ENCODE measurements around the gene ST6GAL2.

ST6GAL2 gene, protein sequence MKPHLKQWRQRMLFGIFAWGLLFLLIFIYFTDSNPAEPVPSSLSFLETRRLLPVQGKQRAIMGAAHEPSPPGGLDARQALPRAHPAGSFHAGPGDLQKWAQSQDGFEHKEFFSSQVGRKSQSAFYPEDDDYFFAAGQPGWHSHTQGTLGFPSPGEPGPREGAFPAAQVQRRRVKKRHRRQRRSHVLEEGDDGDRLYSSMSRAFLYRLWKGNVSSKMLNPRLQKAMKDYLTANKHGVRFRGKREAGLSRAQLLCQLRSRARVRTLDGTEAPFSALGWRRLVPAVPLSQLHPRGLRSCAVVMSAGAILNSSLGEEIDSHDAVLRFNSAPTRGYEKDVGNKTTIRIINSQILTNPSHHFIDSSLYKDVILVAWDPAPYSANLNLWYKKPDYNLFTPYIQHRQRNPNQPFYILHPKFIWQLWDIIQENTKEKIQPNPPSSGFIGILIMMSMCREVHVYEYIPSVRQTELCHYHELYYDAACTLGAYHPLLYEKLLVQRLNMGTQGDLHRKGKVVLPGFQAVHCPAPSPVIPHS

DNA sequence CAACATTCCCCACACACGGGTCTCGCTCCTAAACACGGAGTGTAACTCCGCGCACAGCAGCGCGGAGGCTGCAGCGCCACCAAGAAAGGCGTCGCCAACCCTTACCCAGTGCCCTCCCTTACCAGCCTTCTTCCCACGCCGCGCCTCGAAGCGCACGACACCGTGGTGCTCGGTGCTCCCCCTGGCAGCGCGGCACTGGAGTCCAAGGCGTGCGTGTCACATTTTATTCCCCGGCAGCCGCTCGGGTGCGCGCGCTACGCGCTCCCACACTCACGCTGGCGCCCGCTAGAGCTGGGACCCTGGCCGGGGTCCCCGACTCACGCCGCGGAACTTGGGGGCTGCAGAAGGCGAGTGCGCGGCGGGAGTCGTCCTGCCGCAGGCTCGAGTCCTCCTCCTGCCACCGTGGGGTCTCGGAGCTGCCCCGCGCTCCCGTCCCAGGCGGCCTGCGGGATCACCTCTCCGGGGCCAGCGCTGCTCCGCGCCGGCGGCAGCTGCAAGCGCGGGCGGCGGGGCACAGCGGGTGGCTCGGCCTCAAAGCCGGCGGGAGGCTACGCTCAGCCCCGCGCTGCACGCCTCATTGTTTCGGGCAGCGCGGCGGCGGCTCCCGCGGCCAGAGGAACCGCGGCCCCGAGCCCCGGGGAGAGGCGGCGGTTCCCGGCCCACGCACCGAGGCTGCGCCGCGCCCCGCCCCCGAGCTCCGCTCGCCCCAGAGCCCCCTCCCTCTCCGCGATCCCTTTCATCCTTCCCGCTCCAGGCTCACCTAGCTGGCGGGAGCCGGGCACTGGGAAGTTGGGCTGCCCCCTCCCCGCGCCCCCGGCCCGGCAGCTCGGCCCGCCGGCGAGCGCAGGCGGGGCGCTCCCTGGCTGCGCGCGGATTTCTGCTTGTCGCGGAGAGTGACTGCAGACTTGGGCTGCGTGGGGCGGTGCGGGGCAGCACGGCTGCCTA, at the start of gene ST6GAL2:
TSS of gene ST6GAL2 (minus strand) at position 197 of the 945 bp plus-strand sequence. CDS start 42,190 bp downstream, outside the sequence.
- no peak for DNase-seq

DNA sequence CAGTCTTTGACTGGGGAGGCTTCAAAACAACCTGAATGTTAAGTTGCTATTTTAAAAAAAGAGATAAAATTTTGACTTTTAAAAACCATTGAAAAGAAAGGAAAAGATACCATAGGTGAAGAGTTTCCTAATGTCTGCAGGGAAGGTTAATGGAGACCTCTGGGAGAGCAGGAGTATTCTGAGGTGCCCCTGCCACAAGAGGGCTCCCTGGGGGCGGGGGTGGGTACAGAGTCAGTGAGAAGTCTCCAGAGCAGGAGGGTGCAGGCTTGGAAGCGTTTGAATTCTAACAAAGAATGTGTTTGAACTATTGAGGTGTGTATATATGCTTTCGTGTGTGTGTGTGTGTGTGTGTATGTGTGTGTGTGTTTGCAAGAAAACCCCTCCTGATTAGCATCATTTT, 46.7 kb upstream of the ST6GAL2 start:
- DNase-seq = no peak

DNA sequence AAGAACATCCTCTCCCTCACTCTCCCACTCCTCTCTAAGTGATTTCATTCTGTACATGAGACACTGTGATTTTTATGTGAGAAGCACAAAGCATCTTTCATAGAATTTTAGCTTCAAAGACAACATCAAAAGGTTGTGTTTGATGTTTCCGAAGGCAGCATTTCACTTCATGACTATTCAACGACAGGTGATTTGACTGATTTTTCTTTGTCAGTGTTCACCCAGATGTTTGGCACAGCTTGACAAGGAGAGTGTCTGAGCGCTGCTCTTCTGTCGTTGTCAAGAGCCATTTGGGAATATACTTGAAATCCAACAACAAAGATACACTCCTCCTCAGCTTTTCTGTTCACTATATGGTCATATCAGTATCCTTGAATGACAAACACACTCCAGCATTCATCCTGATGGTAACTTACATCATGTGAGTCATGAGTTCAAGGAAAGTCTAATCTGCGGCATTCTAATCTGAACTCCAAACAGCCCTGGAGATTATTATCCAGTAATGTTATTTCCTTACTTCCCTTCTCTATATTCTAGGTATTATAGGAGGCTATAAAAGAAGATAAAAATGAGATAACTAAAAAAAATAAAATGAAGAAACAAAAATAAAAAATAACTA, 45.9 kb upstream of the ST6GAL2 start:
- DNase-seq = no peak

DNA sequence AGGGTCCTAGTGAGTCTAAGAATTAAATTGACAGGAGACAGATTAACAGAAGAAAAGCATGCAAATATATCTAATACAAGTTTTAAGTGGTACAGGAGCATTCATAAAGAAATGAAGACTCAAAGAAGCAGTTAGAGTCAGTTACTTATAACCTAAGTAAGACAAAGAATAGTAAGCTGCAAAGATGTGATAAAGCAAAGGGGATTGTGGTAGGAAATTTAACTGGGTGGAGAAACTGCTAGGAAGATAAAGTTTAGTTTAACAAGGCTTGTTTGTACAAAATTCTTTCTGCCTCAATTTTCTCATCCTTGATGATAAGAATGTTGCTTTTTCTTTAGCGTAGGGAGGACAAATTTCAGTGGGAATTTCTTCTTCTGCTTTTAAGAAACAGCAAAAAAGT, 35.5 kb upstream of the ST6GAL2 start:
- DNase-seq = no peak

DNA sequence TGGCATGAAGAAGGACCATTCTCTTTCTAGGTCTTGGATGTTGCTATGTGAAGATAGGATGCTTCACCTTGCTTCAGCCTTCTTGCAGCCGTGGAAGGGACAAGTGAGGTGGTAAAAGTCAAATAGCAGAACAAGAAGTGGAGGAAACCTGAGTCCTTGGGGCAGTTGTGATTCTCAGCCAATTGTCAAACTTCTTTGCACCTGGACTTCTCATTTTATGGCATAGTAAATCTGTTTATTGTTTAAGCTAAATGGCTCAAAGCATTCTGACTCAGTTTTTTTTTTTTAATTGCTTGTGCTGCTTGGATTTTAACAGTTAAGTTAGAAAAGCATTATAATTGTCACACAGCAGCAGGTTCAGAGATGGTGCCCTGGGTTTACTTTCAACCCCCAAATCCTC, 33.0 kb upstream of the ST6GAL2 start:
- no peak for DNase-seq

DNA sequence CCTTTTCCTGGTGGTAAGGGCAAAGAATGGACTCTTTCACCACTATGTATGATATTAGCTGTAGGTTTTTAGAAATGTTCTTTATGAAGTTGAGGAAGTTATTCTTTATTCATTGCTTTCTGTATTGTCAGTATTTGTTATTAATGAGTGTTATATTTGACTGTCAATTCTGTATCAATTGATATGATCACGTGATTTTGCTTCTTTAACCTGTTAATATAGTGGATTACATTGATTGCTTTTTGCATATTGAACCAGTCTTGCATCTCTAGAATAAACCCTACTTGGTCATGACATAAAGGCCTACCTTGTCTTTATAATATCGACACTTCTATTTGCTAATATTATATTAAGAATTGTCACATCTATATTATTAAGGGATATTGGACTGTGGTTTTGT, 18.3 kb upstream of the ST6GAL2 start:
- DNase-seq = no peak

DNA sequence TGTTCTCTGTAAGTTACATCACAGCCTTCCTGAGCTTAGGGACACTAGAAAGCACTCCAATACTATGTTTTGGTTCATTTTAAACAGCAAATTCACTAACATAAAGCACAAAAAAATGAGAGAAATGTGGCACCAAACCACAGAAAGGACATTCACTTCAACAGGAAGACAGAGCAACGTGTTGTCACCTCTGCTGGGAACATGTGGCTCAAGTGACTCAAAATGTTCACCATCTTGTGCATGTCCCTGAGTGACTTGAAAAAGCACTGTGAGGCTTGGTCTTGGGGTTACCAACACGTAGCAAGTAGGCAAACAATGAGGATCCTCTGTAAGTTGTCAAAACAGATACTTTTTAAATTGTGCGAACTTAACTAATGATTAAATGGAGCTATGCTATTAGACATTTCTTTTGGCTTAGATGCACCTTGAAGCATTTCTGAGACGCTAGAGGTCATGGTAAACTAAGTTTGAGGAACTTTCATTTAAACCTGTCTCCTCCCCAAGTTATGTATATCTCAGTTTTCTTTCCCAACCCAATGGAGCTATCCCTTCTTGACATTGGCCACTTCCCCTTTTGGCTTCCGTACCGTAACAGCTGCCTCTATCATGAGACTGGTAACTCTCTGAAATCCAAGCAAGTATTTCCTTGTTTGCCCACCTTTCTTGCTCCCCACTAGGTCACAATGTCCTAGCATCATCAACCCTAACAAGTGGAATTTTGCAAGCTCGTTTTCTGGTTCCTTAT, 14.0 kb upstream of the ST6GAL2 start:
- DNase-seq = no peak

DNA sequence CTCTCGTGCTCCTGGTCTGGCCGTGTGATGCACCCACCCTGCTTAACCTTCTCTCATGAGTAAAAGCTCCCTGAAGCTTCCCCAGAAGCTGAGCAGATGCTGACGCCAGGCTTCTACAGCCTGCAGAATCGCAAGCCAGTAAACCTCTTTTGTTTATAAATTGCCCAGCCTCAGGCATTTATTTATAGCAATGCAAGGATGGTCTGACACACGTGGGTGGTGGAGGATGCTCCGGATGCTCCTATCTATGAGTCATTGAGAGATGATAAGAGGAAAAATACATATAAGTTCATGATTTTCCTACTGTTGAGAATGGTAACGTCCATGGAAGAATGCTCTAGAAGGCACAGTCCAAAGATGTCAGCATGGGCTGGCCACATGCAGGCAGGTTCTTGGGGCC, 8.6 kb upstream of the ST6GAL2 start:
- DNase-seq = no peak

DNA sequence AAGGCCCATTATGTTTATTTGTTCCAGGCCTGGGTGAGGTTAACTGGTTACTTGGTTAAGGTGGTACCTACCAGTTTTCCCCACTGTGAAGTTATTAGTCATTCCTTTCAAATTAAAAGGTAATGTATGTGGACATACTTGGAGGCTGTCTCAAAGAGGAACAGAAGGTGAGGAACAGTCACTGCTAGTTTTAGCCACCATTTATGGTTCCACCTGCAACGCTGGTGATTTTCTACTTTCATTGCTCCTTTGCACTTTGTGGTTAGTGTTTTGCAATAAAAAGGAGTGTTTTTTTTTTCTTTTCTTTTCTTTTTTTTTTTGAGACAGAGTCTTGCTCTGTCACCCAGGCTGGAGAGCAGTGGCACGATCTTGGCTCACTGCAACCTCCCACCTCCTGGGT, 6.1 kb upstream of the ST6GAL2 start:
- no peak for DNase-seq

DNA sequence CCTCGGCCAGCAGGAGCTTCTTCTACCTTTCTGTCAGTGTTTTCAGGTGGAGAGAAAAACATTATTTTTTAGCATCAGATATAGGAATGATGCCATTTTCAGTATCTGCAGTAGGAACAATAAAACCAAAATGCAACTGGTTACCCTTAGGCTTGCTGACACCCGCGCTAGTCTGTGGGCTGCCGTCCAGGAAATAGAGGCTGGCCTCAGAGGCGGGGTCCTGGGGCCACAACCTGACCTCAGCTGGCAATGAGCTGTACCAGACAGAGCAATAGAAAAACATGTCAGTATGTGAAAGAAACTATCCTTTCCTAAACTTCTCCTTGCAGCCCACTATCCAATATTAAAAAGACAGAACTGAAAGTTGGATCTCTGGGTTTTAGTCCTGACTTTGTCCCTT, 4.6 kb upstream of the ST6GAL2 start:
- DNase-seq = no peak

DNA sequence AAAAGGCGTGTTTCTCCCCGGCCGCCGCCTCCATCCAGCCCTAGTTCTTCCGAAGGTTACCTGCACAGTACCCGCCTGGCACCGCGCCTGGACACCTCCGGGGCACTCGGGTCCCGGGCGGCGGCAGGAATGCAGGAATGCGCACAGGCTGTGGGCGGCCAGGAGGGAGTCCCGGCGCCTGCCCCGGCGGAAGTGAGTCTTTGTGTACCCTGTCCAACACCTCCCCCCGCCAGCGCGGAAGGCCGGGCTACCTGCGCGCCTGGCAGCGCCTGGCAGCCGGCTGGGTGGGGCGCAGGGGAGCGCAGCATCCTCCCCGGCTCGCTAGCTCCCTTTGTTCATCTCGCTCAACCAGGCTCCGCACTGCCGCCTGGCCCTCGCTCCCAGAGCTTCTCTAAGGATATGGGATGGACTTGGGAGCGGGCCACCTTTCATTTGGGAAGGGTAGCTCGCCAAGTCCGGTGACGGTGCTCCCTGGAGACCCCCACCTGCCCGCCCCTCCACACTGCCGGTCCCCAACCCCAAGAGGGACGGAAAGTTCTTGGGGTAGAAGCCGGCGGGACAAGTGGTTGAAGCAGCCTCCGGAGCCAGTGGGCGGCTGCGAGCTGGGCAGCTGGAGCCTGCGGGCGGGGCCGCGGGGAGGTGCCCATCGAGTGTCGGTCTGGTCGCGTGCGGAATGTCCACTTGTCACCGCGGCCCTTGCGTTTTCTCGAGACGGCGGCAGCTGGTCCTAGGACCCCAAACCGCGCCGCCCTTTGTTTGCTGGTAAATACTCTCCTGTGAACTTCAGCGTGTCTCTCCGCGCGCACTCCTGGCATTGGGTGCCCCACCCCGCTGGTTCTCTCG, 1.2 kb upstream of the ST6GAL2 start:
- DNase-seq = no peak

DNA sequence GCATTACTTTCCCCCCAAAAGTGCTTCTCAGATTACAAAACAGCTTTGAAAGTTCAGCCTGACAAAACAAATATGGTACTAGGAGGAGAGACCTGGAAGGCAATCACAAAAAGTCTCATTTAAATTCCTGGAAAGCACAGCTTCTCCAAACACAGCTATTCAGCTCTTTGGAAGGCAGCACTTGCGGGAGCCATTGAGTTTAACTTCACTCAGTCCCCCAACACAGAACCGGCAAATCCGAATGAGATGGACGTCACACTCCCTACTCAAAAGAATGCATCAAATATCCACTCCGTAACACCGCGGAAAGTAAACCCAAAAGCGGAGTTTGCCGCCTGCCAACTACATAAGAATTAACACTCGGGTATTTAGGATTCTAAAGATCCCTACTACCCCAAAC, 638 bp downstream of the ST6GAL2 start:
- DNase-seq = no peak

DNA sequence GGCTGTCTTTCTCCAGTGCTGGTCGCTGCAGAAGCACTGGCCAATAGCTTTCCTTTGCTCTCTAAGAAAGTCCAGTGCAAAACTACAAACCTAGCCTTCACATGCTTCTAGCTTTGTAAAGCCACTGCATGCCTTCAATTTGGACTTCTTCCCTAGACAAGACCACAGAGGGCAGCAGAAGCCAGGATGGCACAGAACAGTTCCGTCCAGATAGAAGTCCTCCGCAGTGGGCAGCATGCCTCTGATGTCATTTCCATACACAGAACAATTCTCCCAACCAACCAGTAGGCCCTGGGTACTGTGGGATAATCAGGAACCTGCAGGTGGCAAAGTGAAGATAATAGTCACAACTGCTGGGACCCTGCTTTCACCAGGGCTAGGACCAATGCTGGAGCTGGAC, 3.3 kb downstream of the ST6GAL2 start:
- no peak for DNase-seq

DNA sequence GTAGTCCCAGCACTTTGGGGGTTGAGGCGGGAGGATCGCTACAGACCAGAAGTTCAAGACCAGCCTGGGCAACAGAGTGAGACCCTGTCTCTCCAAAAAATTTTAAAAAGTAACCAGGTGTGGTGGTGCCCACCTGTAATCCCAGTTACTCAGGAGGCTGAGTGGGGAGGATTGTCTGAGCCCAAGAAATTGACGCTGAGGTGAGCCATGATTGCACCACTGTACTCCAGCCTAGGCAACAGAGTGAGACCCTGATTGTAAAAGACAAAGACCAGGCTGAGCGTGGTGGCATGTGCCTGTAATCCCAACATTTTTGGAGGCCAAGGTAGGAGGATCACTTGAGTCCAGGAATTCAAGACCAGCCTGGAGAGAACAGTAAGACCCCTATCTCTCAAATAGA, 7.8 kb downstream of the ST6GAL2 start:
- DNase-seq = no peak

DNA sequence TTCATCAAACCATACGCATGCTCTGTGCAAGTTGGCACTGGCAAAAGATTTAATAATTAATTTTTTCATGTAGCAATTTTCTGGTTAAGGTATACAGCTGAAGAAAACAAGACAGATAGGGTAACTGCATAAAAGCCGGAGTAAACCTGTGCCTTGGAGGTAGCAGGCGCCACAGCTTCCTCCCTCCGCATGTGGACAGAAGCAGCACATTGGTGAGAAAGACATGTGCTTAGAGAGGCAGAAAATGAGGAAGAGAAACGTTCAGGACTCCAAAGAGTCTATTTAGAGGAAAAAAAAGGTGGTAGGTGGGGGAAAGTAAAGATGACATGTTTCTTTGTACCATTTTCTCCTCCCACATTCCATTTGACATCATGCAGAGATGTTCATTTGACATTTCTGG, 9.3 kb downstream of the ST6GAL2 start:
- no peak for DNase-seq

DNA sequence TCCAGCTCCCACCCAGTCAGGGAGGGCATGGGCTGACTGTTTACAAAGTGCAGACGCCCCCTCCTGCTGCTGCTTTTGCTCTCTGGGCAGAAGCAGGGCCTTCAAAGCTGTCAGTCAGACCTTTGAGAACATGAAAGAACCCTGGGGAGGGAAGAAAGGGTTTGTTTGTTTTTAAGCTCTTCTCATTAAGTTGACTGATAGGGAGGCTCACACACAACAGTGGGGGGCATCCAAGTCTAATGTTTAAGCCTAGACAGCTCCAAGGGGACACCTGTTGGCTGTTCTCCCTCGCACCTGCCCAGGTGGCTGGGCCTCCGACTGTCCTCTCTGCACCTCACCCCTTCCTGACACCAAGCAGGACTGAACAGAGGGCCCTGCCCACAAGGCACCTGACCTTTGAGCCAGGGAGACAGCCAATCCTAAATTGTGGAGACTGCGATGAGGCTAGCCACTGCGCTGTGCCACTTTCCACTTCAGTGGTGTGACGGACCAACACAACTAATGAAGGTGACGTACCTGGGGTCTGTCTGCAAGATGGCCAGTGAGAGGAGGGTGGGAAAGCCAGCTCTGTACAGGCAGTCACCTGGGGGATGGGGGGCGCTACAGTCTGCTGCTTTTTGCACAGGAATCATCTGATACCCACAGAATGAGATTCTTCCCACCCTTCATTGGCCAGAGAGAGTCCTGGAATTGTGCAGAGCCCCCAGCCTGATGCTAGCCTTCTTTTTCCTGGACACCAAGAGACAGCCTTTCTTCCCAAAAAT, 16.3 kb downstream of the ST6GAL2 start:
- no peak for DNase-seq

DNA sequence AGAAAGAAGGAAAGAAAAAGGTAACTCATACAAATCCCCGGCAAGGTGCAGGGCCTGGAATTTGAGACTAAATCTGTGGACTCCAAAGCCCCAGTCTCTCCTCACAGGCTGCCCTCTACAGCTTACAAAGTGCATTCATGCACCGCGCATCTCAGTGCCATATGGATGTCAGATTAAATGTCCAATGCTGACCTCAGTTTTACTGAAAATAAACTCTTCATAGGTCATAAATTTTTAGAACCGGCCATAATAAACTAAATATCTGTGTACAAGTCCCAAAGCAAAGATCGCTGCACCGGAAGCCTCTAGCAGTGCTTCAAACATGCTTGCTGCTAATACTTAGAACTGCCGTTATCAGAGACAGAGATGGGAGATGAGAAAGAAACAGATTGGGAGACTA, 17.7 kb downstream of the ST6GAL2 start:
- DNase-seq = no peak

DNA sequence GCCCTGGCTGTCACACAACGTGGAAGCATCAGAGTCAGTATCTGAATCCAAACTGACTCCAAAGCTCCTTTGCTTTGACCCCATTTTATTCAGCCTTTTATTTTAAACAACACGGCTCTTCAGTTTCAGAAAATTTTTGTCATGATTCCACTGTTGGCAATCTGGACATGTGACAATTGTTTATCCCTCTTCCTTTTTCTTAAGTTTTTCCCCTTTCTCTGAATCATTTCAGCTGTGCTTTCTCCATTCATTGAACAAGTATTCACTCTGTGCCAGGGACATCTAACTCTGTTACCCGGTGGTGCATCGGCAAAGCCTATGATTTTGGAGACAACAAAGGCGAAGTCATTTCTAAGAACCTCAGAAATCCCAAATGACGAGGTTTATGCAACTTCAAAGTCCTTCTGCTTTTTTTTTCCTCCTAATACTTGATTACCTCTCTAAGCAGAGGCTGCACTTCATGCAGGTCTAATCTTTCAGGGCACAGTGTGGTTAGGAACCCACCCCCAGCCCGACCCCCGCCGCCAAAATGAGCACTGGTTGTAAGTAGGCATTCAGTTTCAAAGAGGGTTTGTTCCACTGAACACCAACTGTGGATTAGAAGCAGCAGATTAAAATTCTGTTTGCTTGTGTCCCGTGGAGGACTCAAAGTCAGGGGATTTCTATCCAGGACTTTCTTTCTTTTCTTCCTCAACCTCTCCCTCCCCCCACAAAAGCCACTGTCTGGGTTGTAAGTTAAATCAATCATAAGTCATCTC, 18.6 kb downstream of the ST6GAL2 start:
- DNase-seq = no peak

DNA sequence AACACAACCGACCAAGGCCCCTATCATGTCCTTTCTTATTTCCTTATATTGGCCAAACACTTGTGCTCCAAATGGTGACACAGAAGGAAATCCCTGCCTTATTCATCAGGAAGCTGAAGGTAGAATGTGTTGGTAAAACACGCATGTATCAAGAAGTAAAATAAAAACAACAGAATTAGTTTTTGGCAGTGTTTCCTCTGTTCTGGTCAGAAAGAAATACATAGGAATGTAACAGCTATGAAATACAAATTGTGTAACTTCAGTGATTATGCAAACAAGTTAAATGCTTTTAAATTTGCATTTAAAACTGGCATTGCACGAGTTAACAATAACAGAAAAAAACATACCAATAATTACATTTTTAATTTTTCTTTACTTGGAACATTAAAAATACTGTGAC, 19.3 kb downstream of the ST6GAL2 start:
- no peak for DNase-seq

DNA sequence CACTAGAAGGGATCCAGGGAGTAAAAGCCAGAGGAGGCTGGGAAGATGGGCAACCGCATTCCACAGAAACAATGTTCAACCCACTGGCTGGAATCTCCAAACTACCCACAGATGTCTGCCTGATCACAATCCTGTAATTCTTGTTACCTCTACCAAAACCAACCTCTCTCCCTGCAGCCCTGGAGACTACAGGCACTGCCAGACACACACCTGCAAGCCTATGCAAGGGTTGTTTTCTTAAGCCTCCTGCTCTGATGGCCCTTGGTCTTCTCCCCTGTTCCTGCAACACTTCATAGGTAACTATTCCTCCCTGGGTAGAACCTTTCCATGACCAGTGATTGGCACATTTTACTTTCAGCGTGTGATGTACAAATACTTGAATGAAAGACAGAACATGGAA, 21.9 kb downstream of the ST6GAL2 start:
- no peak for DNase-seq
